Activated CD8-positive, alpha-beta T cell treated with anti-CD3 and anti-CD28 coated beads, Interleukin-2, amount 10 ng/mL, durations not matched to agents 7 days and 5 days (primary cell): Measurements from ENCODE around the gene GTF2F1. TPM values are rescaled to one million over a fixed set of nuclear protein-coding genes. Genes with fewer than 3 reads are reported as not detected.
"Not testable (repeated sequence)": the region's sequence is repeated elsewhere in the genome, so short reads cannot be mapped to it uniquely, and the experiment has no call there.

Experiments
- ATAC-seq: fragments of 150-1000 bp; cut with Tn5 transposase; one replicate; pipeline ENCODE4 v1.10.0; 2021; ENCODE audit warnings: moderate library complexity
- CTCF ChIA-PET: fragments of 350-600 bp; sonication (Branson Sonifier 250); formaldehyde crosslinking; loops from one replicate; lab custom pipeline; 2021; ENCODE audit warnings: antibody characterized with exemption; lab: Charles Lee
- POLR2A ChIA-PET: fragments of 350-600 bp; sonication (Branson Sonifier 250); formaldehyde crosslinking; loops from one replicate; lab custom pipeline; 2021; ENCODE audit warnings: antibody characterized with exemption; lab: Charles Lee
- DNase-seq: peaks from one replicate; pipeline ENCODE4 v3.0.0-alpha.2; 2020
- H3K27ac Mint-ChIP-seq: one replicate; pipeline ENCODE4 v1.8.0; 2021; ENCODE audit warnings: mild to moderate bottlenecking, mixed read lengths
- H3K27me3 Mint-ChIP-seq: one replicate; pipeline ENCODE4 v1.8.0; 2021; ENCODE audit warnings: low read depth, mixed read lengths
- H3K36me3 Mint-ChIP-seq: one replicate; pipeline ENCODE4 v1.8.0; 2021; ENCODE audit warnings: low read depth, mixed read lengths
- H3K4me1 Mint-ChIP-seq: one replicate; pipeline ENCODE4 v1.8.0; 2021; ENCODE audit warnings: low read depth, mixed read lengths
- H3K4me3 Mint-ChIP-seq: one replicate; pipeline ENCODE4 v1.8.0; 2021; ENCODE audit warnings: mild to moderate bottlenecking, mixed read lengths
- H3K9me3 Mint-ChIP-seq: one replicate; pipeline ENCODE4 v1.8.0; 2022; ENCODE audit warnings: mixed read lengths; ENCODE audit not compliant: insufficient read depth
- total RNA-seq, 2 experiments: library from RNA; stranded (reverse); gene quantifications; one replicate each; pipeline ENCODE4 v1.2.3, GENCODE V29; 2021

Gene GTF2F1
- total RNA-seq, 2 experiments from 2014 or later, result 71.2 to 71.5 TPM

- CTCF ChIA-PET, result interaction anchor here (1.4 kb wide), 1 partner anchor 143 kb away, joined by 4 read pairs; no protein-coding TSS in a partner anchor
- POLR2A ChIA-PET, result interaction anchor here (1.0 kb wide), 1 partner anchor 11 kb away, joined by 3 read pairs; the partner anchor contains the start of gene ALKBH7
- Mint-ChIP-seq H3K4me3 (peak overlapping the region; percentile 99), H3K36me3 (peaks cover 40% of the 10 kb centered on the region), H3K27me3 (no peaks in the 10 kb centered on the region), H3K4me1 (peaks cover 20% of the 10 kb centered on the region), H3K9me3 (no peaks in the 10 kb centered on the region), H3K27ac (peak overlapping the region; percentile 100)
- DNase-seq (no peak), ATAC-seq (peak; percentile 17)
Measured at GRCh38 chr19:6362027-6362350, 31.0 kb downstream of the GTF2F1 start.

GRCh38 chr19:6360857-6361216, 32.1 kb downstream of the GTF2F1 start:
- peak overlapping the region; percentile 99 for H3K4me3 Mint-ChIP-seq
- not testable (repeated sequence) for H3K27me3 Mint-ChIP-seq, ATAC-seq, H3K27ac Mint-ChIP-seq, DNase-seq, H3K9me3 Mint-ChIP-seq
- peaks cover 20% of the 10 kb centered on the region for H3K4me1 Mint-ChIP-seq
- H3K36me3 Mint-ChIP-seq, result peaks cover 32% of the 10 kb centered on the region
- POLR2A ChIA-PET, result interaction anchor here (0.6 to 1.2 kb wide), 4 partner anchors 11 to 644 kb away, joined by 3 to 5 read pairs (median 4); partner anchors contain the start of gene ALKBH7
- CTCF ChIA-PET, result interaction anchor here (1.0 to 1.7 kb wide), 3 partner anchors 12 to 235 kb away, joined by 3 to 5 read pairs (median 4); partner anchors contain the start of genes ALKBH7 and DENND1C

- H3K9me3 Mint-ChIP-seq, ATAC-seq, H3K27ac Mint-ChIP-seq, H3K27me3 Mint-ChIP-seq, DNase-seq: not testable (repeated sequence)
- ChIA-PET POLR2A (interaction anchor here (1.2 kb wide), 1 partner anchor 22 kb away, joined by 3 read pairs; no protein-coding TSS in a partner anchor), CTCF (interaction anchor here (1.5 to 1.7 kb wide), 2 partner anchors 12 to 121 kb away, joined by 4 to 5 read pairs; partner anchors contain the start of genes ALKBH7 and DENND1C)
- H3K4me1 Mint-ChIP-seq, result peaks cover 20% of the 10 kb centered on the region
- peaks cover 28% of the 10 kb centered on the region for H3K36me3 Mint-ChIP-seq
- peak overlapping the region; percentile 45 for H3K4me3 Mint-ChIP-seq
Measured at GRCh38 chr19:6360445-6360844, 32.5 kb downstream of the GTF2F1 start.

- ATAC-seq (no peak), DNase-seq (no peak)
- Mint-ChIP-seq H3K4me1 (peaks cover 20% of the 10 kb centered on the region), H3K4me3 (no peak overlapping the region), H3K27ac (no peak overlapping the region), H3K9me3 (no peaks in the 10 kb centered on the region), H3K27me3 (no peaks in the 10 kb centered on the region), H3K36me3 (peaks cover 24% of the 10 kb centered on the region)
- ChIA-PET POLR2A (interaction anchor here (0.6 kb wide), 1 partner anchor 185 kb away, joined by 5 read pairs; no protein-coding TSS in a partner anchor), CTCF (interaction anchor here (1.5 to 1.7 kb wide), 2 partner anchors 13 to 122 kb away, joined by 4 to 5 read pairs; partner anchors contain the start of genes ALKBH7 and DENND1C)
Measured at GRCh38 chr19:6359568-6360341, 33.2 kb downstream of the GTF2F1 start.

GRCh38 chr19:6358003-6358402, 35.0 kb downstream of the GTF2F1 start:
- H3K27me3 Mint-ChIP-seq, result no peaks in the 10 kb centered on the region
- no peak overlapping the region for H3K4me3 Mint-ChIP-seq
- DNase-seq, result no peak
- H3K27ac Mint-ChIP-seq, result no peak overlapping the region
- ChIA-PET POLR2A (no interaction called here), CTCF (interaction anchor here (1.5 kb wide), 1 partner anchor 309 kb away, joined by 4 read pairs; no protein-coding TSS in a partner anchor)
- peaks cover 12% of the 10 kb centered on the region for H3K4me1 Mint-ChIP-seq
- ATAC-seq, result no peak
- no peaks in the 10 kb centered on the region for H3K9me3 Mint-ChIP-seq
- peaks cover 14% of the 10 kb centered on the region for H3K36me3 Mint-ChIP-seq

GRCh38 chr19:6357174-6357573, 35.8 kb downstream of the GTF2F1 start:
- POLR2A ChIA-PET, result interaction anchor here (0.7 kb wide), 1 partner anchor 9 kb away, joined by 4 read pairs; no protein-coding TSS in a partner anchor
- Mint-ChIP-seq H3K9me3 (no peaks in the 10 kb centered on the region), H3K36me3 (peaks cover 15% of the 10 kb centered on the region), H3K4me1 (peaks cover 4% of the 10 kb centered on the region), H3K4me3 (no peak overlapping the region), H3K27me3 (no peaks in the 10 kb centered on the region), H3K27ac (no peak overlapping the region)
- DNase-seq (no peak), ATAC-seq (no peak)
- CTCF ChIA-PET, result no interaction called here

GRCh38 chr19:6355321-6356040, 37.5 kb downstream of the GTF2F1 start:
- H3K9me3 Mint-ChIP-seq, CTCF ChIA-PET, H3K27me3 Mint-ChIP-seq, H3K27ac Mint-ChIP-seq, DNase-seq, H3K4me3 Mint-ChIP-seq, H3K4me1 Mint-ChIP-seq, ATAC-seq: not testable (repeated sequence)
- peaks cover 15% of the 10 kb centered on the region for H3K36me3 Mint-ChIP-seq
- POLR2A ChIA-PET, result interaction anchor here (0.7 kb wide), 1 partner anchor 199 kb away, joined by 3 read pairs; no protein-coding TSS in a partner anchor

- H3K27ac Mint-ChIP-seq, result no peak overlapping the region
- H3K27me3 Mint-ChIP-seq, result no peaks in the 10 kb centered on the region
- H3K9me3 Mint-ChIP-seq, result no peaks in the 10 kb centered on the region
- DNase-seq (no peak), ATAC-seq (no peak)
- CTCF ChIA-PET, result interaction anchor here (1.0 kb wide), 1 partner anchor 228 kb away, joined by 3 read pairs; no protein-coding TSS in a partner anchor
- no peak overlapping the region for H3K4me3 Mint-ChIP-seq
- POLR2A ChIA-PET, result no interaction called here
- H3K36me3 Mint-ChIP-seq, result peaks cover 12% of the 10 kb centered on the region
- no peaks in the 10 kb centered on the region for H3K4me1 Mint-ChIP-seq
Measured at GRCh38 chr19:6354098-6354674, 38.8 kb downstream of the GTF2F1 start.

- POLR2A ChIA-PET, result no interaction called here
- Mint-ChIP-seq H3K27ac (no peak overlapping the region), H3K27me3 (no peaks in the 10 kb centered on the region), H3K9me3 (no peaks in the 10 kb centered on the region), H3K36me3 (peaks cover 13% of the 10 kb centered on the region), H3K4me1 (no peaks in the 10 kb centered on the region), H3K4me3 (no peak overlapping the region)
- CTCF ChIA-PET, result interaction anchor here (1.0 kb wide), 1 partner anchor 11 kb away, joined by 3 read pairs; no protein-coding TSS in a partner anchor
- DNase-seq (no peak), ATAC-seq (no peak)
Measured at GRCh38 chr19:6352381-6353165, 40.4 kb downstream of the GTF2F1 start.

- Mint-ChIP-seq H3K27me3 (no peaks in the 10 kb centered on the region), H3K27ac (no peak overlapping the region), H3K36me3 (peaks cover 13% of the 10 kb centered on the region), H3K4me1 (no peaks in the 10 kb centered on the region), H3K9me3 (no peaks in the 10 kb centered on the region), H3K4me3 (no peak overlapping the region)
- CTCF ChIA-PET, result no interaction called here
- POLR2A ChIA-PET, result no interaction called here
- ATAC-seq (no peak), DNase-seq (no peak)
Measured at GRCh38 chr19:6350688-6351087, 42.3 kb downstream of the GTF2F1 start.

- H3K9me3 Mint-ChIP-seq, POLR2A ChIA-PET, H3K4me3 Mint-ChIP-seq, H3K4me1 Mint-ChIP-seq, DNase-seq, ATAC-seq, H3K27me3 Mint-ChIP-seq, CTCF ChIA-PET, H3K27ac Mint-ChIP-seq: not testable (repeated sequence)
- H3K36me3 Mint-ChIP-seq, result peaks cover 13% of the 10 kb centered on the region
Measured at GRCh38 chr19:6349271-6349670, 43.7 kb downstream of the GTF2F1 start.
